ENCODE results near the gene SAMD7. TPM values are rescaled to one million over a fixed set of nuclear protein-coding genes. Genes with fewer than 3 reads are reported as not detected.

The SAMD7 gene
- total RNA-seq, 4 donors from 2014 or later, result not detected

- WGBS, 2 donors (ENCODE audit: low coverage in 1 of 2), result 71 to 76% methylated on average over 6 to 7 of the region's 8 CpGs
- TF ChIP-seq POLR2A (IDR thresholded peaks at IDR 0.05), result no peak
- no peak for TF ChIP-seq EP300 (IDR thresholded peaks at IDR 0.05)
- Histone ChIP-seq H3K36me3 (no peaks in the 10 kb centered on the region), H3K27ac (no peak overlapping the region), H3K27me3 (no peaks in the 10 kb centered on the region), H3K4me1 (no peaks in the 10 kb centered on the region), H3K9me3 (no peaks in the 10 kb centered on the region), H3K4me3 (no peak overlapping the region)
- no peak for ATAC-seq
Observed at GRCh38 chr3:169879013-169879557, 32.3 kb upstream of the SAMD7 start.

GRCh38 chr3:169879845-169880575 is 31.4 kb upstream of the SAMD7 start:
- no peak for TF ChIP-seq POLR2AphosphoS5 (IDR thresholded peaks at IDR 0.05)
- no peak for TF ChIP-seq EP300 (IDR thresholded peaks at IDR 0.05)
- no peak for TF ChIP-seq POLR2A (IDR thresholded peaks at IDR 0.05)
- TF ChIP-seq, protein P1, sequence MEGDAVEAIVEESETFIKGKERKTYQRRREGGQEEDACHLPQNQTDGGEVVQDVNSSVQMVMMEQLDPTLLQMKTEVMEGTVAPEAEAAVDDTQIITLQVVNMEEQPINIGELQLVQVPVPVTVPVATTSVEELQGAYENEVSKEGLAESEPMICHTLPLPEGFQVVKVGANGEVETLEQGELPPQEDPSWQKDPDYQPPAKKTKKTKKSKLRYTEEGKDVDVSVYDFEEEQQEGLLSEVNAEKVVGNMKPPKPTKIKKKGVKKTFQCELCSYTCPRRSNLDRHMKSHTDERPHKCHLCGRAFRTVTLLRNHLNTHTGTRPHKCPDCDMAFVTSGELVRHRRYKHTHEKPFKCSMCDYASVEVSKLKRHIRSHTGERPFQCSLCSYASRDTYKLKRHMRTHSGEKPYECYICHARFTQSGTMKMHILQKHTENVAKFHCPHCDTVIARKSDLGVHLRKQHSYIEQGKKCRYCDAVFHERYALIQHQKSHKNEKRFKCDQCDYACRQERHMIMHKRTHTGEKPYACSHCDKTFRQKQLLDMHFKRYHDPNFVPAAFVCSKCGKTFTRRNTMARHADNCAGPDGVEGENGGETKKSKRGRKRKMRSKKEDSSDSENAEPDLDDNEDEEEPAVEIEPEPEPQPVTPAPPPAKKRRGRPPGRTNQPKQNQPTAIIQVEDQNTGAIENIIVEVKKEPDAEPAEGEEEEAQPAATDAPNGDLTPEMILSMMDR (IDR thresholded peaks at IDR 0.05), result no peak
- H3K27me3 ChIP-seq, result no peaks in the 10 kb centered on the region
- no peak overlapping the region for H3K4me3 ChIP-seq
- no peaks in the 10 kb centered on the region for H3K36me3 ChIP-seq
- H3K9me3 ChIP-seq, result no peaks in the 10 kb centered on the region
- no peaks in the 10 kb centered on the region for H3K4me1 ChIP-seq
- whole genome bisulfite sequencing, 2 donors (ENCODE audit: low coverage in 1 of 2), result no CpG with 5 or more reads among the region's 3 CpGs
- H3K27ac ChIP-seq, result no peak overlapping the region
- ATAC-seq, result no peak

GRCh38 chr3:169880576-169881250 is 30.7 kb upstream of the SAMD7 start:
- whole genome bisulfite sequencing, 2 donors (ENCODE audit: low coverage in 1 of 2), result 80 to 82% methylated on average over 1 to 3 of the region's 4 CpGs

GRCh38 chr3:169886671-169887070 is 24.7 kb upstream of the SAMD7 start:
- H3K36me3 ChIP-seq, result no peaks in the 10 kb centered on the region
- H3K4me1 ChIP-seq, result peaks cover 0 to 14% (median 0%) of the 10 kb centered on the region in 3 donors
- H3K9me3 ChIP-seq, result no peaks in the 10 kb centered on the region
- H3K27me3 ChIP-seq, result no peaks in the 10 kb centered on the region
- TF ChIP-seq, protein P1 (IDR thresholded peaks at IDR 0.05), result no peak
- no peak for TF ChIP-seq POLR2A (IDR thresholded peaks at IDR 0.05)
- TF ChIP-seq POLR2AphosphoS5 (IDR thresholded peaks at IDR 0.05), result peak; percentile 46
- H3K27ac ChIP-seq, result peak overlapping the region in 1 of 4 donors; percentile 29
- peak; percentile 85 for ATAC-seq
- WGBS, 2 donors (ENCODE audit: low coverage in 1 of 2), result 17 to 24% methylated on average over 3 to 5 of the region's 5 CpGs
- H3K4me3 ChIP-seq, result no peak overlapping the region

More at GRCh38 chr3:169880576-169881250, 30.7 kb upstream of the SAMD7 start:
- no peak overlapping the region for H3K27ac ChIP-seq
- H3K4me1 ChIP-seq, result no peaks in the 10 kb centered on the region
- H3K36me3 ChIP-seq, result no peaks in the 10 kb centered on the region
- no peak for ATAC-seq
- no peaks in the 10 kb centered on the region for H3K9me3 ChIP-seq
- no peaks in the 10 kb centered on the region for H3K27me3 ChIP-seq
- no peak for TF ChIP-seq POLR2A (IDR thresholded peaks at IDR 0.05)
- no peak overlapping the region for H3K4me3 ChIP-seq

DNA sequence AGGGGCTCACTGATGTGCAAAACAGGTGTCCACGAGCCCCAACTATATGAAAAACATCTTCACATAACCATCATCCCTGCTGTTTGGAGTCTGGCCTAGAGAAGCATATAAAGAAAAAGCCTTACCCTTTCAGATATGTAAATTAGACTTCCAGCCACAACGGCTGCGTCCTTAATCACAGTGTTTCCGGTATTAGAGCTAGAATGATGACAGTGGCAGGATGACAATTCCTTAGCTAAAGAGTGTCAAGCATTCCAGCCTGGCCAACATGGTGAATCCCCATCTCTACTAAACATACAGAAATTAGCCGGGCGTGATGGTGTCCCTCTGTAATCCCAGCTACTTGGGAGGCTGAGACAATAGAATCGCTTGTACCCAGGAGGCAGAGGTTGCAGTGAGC is 19.5 kb upstream of the SAMD7 start:
- Histone ChIP-seq H3K27ac (no peak overlapping the region), H3K9me3 (no peaks in the 10 kb centered on the region), H3K36me3 (no peaks in the 10 kb centered on the region), H3K27me3 (no peaks in the 10 kb centered on the region), H3K4me1 (peaks cover 0 to 5% (median 0%) of the 10 kb centered on the region in 3 donors), H3K4me3 (no peak overlapping the region)
- no peak for ATAC-seq
- 75% methylated on average over 4 of the region's 7 CpGs; no CpG with 5 or more reads in 1 of the 2 donors for WGBS, 2 donors (ENCODE audit: low coverage in 1 of 2)
- no peak for TF ChIP-seq POLR2AphosphoS5 (IDR thresholded peaks at IDR 0.05)
- TF ChIP-seq, protein P1 (IDR thresholded peaks at IDR 0.05), result no peak
- TF ChIP-seq POLR2A (IDR thresholded peaks at IDR 0.05), result no peak
- TF ChIP-seq EP300 (IDR thresholded peaks at IDR 0.05), result no peak
